NCI-H2107 treated with DMSO at 0.1 percent for 48 hours (cell line): ENCODE results near the gene DBH.
"Not testable (repeated sequence)": the region's sequence is repeated elsewhere in the genome, so short reads cannot be mapped to it uniquely, and the experiment has no call there.

ENCODE experiments used
- DNase-seq: peaks from one replicate; lab custom pipeline; 2025; ENCODE audit not compliant: unreplicated experiment; lab: John Stamatoyannopoulos, UW

Gene DBH

DNA sequence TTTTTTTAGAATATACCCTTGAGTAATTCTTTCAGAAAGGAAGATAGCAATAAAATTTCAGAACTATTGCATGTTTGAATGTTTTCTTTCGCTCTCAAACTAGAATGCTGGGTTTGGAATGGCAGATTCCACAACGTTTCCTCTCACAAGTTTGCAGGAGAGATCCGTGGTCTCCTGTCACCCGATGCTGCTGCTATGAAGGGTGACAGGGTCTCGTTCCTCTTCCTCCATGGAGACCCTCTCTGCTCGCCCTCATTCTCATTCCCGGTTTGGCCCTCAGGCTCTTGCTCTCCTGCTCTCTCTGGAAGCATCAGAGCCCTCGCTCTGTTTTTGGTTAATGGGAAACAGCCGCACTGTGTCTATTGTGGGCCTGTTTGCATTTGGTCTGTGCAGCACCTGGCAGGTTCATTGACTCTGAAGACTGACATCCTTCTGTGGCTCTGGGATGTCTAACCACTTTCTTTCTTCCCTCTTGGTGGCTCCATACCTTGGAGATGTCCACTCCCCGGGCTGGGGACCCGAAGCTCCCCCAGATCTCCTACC lies 14.4 kb upstream of the DBH start:
- no peak for DNase-seq

DNA sequence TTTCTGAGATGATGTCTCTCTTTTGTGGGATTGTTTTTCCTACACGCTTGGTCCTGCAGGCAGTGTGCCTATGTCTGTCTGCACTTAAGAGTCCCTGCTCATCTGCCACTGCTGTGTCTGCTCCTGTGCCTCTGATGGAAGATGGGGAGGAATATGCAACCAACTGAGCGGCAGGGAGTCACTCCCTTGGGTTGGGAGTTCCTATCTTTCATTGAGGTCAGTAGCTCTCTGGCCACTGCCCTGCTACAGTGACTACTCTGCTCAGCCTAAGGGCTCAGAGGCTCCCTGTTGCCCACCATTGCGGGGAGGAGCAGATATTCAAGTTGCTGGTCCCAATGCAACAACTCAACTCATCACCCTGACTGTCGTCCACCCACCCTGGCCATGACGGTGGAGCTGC lies 13.6 kb upstream of the DBH start:
- DNase-seq, result no peak

DNA sequence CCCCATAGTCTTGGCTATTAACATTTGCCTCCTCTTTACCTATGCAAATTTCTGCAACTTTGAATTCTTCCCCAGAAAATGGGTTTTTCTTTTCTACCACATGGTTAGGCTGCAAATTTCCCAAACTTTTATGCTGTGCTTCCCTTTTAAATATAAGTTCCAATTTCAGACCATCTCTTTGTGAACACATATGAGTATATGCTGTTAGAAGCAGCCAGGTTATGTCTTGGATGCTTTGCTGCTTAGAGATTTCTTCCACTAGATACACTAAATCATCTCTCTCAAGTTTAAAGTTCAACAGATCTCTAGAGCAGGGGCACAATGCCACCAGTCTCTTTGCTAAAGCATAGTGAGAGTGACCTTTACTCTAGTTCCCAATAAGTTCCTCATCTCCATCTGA lies 10.2 kb upstream of the DBH start:
- not testable (repeated sequence) for DNase-seq

DNA sequence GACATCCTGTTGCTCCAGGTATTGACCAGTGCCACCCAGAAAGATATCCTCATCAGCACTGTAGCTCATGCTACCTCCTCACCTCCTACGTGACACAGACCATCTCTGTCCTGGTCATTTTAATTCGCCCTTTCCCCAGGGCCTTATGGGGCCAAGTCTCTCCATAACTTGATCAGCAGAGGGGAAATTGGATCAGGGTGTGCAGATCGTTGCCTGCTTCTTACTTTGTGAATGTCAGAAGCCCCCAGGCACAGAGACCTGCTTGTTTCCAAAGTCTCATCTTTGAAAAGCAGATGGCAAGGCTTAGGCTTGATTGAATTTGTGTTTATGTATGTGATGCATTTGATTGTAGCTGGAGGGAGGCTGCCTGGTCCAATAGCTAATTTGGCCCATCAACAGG lies 8.8 kb upstream of the DBH start:
- no peak for DNase-seq

DNA sequence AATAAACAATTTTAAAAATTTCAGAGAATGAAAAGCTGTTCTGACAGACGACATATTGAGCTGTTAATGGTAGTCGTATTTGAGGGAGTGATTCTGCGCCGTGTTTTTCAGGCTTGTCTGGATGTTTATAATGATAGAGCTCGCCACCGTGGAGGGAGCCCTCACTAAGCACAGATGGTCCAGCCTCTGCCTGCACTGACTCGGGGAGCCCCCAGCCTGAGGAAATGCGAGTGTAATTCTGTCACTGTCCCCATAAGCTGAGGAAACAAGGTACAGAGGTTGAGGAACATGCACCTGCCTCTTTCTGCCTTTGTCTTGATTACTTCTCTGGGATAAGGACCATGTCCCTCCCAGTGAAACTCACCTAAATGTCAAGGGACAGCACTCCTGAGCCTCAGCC lies 7.4 kb upstream of the DBH start:
- DNase-seq, result no peak

DNA sequence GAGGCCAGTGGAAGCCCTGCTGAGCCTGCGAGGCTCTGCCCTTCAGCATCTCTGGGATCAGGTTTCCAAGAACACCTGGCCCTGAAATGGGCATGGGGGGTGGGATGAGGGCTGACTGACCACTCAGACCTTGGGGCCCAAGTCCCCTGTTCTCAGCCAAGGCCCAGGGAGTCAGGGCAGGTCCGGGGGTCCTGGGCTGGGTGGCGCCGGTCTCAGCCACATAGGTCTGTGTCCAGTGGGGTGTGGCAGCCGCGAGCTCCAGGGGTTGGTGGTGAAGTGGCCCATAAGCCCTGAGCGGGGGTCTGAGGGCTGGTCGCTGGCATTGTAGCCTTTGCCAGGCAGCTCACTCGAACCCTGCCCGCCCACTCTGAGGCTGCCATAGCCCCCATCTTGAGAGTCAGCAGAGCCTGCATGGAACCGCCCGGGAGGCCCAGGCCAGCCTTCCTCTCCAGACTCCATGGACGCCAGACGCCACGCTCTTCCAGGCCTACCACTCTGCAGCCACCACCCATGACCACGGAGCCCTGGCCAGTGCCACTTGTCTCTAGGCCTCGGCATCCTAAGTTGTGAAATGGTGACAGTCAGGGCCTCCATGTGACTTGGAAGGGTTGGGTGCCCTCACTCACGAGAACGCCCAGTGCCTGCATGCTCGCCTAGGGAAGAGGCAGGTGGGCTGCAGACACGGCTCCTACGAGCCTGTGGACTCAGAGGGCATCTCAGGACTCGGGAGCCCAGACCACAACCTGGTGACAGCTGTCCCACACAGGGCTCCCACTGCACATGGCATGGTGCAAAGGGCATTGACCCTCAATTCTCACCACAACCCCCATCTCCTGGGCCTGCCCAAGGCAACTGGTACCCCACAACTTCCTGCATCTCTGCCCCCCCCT lies 6.7 kb upstream of the DBH start:
- no peak for DNase-seq

DNA sequence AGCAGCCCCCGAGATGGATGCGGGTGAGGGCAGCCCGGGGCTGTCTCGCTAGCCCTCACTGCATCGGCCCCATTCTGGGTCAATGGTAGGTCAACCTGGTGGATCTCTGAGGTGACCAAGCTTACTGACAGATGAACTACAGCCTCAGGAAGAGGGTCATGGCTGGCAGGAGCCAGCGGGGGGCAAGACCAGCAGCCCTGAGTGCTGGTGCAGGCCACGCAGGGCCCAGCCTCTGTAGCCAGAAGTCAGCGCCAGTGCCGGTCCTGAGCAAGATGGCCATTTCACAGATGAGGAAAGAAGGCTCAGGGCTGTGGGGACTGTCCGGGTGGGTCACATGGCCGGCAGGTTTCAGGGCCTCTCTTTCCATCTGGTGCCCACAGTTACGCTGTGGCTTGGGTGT lies 5.1 kb upstream of the DBH start:
- no peak for DNase-seq

DNA sequence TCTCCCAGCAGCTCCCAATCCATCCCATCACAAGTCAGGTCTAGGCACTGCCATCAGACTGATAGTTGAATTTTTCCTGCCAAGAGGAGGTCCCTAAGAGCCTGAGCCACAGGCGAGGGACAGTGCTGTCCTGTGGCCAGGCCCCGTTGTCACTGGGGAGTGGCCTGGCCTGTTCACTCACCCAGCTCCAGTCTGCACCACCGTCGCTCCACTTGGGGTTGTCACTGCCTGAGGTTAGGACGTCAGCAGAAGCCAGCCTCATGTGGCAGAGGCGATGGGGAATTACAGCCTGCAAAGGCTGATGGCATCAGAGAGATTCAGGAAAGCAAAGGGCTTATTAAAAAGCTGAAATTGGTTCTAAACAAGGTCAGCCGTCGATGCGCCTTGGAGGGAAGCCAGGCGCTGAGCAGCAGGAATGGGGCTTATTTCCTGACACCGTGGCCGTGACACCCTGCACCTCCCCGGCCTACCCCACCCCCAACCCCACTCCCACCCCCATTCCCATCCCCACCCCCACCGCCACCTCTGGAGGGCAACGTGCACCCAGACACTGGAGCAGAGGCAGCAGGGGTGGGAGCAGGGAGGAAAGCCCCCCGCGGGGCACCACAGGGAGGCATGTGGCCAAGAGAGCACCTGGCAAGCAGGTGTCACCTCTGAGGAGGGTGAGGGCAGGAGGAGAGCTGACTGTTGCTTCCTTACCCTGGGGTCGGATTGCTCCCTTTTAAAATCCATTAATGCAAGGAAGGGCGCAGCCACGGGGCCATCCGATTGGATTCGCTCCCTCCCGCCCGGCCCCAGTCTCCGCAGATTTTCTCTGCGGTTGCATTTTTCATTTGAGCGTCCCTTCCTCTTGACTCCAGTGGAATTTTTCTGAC lies 3.1 kb upstream of the DBH start:
- peak; percentile 90 for DNase-seq

DNA sequence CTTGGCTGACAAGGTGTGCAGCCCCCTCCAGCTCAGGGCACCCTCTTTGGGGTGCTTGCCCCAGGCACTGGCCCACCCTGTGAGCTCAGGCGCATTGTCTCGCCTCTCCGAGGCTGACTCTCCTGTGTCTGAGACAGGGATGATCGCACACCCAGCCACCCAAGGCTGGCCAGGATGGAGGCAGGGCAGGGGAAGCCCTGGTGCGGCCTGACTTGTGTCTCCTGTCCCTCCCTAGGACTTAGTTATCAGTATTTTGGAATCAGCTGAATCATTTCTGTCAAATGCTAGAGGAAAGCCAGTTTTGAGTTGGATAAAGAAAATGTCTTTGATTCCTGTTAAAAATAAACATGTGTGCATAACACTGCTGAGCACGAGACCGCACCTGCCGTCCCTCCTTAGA lies 2.5 kb upstream of the DBH start:
- no peak for DNase-seq

DNA sequence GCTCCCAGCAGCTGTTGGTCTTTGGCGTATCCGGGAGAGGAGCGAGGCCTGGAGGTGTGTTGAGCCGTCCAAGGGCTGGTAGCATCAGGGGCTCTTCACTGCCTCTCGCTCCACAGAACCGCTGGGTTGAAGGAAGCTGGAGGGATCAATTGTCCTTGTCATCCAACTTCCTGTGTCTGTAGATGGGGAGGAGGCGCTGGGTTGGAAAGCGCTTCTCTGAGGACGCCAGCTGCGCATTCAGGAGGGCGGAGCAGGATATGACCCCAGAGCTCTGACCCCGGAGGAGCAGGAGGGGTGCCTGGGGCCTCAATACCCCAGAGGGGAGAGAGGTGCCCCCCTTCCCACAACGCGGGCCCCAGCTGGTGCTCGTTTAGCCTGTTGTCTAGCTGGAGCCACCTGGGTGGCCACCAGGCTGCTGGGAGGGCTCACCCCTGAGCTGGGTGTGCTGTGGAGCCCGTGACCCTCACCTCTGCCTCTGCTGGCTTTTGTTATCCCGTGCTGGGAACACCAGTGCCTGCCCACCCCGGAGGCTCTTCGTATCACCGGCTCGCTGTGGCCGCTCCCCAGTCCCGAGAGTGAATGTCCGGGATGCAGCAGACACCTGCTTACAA lies 2.0 kb upstream of the DBH start:
- DNase-seq, result peak; percentile 85

DNA sequence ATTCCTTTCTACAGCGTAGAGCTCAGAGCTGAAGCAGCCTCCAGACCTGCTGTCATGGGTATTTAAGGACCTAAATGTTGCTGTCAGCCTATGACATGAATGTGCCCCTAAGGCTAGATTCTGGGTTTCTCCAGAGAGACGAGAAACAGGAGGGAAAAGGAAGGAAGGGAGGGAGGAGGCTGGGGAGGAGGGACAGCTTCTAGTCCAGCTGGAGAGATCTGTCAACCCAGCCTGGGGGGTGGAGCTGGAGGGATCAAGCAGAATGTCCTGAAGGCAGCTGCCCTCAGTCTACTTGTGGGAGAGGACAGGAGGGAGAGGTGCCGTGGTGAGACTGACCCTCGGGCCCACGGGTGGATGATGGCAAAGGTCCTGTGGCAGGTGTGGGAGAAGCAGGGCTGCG lies 1.1 kb upstream of the DBH start:
- no peak for DNase-seq

DNA sequence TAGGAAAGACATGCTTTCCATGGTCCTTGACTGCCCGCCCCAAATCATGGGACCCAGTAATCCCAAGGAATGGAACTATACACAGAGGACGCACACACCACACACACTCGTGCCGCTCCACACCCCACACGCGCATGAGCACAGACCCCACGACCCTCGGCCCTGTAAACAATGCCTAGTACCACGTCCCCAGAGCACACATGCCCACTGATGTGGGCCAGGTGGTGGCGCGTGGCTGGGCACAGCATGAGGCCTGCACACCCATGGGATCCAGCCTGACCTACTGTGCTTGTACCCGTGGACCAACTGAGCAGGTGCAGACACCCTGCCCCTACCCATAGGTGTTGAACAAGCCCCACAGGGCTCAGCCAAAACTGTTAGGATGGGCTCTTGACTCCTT lies 739 bp downstream of the DBH start:
- no peak for DNase-seq

DNA sequence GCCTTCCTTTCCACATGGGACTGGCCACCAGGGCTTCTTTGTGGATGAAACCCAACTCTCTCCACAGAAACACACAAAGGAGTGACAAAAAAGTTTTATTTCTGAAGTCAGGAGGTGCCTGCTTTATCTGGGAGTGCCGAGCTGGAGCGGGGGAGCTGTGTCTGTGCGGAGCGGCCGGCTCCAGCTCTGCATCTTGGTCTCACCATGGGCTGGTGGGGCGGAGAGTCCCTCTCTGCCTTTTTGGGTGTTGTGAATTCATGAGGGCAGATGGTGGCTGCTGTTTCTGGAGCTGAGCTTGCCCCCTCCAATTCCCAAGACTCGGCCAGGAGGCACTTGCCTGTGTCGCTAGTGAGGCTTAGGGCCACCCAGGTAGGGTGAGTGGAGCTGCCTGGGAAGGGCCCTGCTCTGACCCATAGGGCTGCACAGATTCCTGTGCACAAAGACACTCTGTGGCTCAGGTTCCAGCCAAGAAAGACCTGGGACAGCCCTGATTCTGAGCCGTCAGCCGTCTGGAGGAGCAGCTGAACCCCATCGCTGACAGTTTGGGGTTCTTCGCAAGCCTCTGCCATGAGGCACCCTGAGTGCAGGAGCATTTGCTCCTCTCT lies 1.4 kb downstream of the DBH start:
- DNase-seq, result no peak

DNA sequence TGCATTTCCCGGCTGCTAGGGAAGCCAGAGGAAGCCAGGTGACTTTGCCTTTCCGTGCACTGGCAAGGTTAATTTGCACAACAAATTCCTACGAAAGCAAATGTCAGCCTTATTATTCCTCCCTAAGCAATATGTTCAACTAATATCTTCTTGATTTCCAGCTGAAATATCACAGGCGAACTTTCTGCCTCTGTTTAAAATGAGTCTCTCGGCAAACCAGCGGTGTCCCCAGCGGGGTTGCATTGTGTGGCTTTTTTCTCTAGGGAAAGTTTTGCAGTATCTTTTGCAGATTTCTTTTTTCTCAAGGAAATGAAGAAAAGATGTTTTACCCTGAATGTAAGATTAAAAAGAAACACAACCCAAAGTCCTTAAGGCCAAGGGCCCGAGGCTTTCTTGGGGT lies 1.9 kb downstream of the DBH start:
- DNase-seq, result no peak

DNA sequence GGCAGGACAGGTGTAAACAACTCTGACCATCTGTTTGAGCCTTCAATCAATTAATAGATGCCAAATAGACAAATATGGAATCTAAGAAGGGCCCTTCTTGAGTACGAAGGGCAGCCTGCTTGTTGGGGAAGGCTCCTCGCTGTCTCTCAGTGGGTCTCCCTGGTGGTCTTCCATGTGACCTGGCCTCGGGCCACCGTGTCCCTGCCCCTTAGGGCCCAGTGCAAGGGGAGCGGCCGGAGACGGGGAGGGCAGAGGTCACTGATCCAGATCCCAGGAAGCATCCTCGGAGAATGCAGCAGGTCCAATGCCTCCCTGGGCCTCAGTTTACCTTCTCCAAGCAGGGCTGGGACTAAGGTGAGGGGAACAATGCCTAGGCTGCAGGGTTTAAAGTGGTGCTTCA lies 2.5 kb downstream of the DBH start:
- DNase-seq, result no peak

DNA sequence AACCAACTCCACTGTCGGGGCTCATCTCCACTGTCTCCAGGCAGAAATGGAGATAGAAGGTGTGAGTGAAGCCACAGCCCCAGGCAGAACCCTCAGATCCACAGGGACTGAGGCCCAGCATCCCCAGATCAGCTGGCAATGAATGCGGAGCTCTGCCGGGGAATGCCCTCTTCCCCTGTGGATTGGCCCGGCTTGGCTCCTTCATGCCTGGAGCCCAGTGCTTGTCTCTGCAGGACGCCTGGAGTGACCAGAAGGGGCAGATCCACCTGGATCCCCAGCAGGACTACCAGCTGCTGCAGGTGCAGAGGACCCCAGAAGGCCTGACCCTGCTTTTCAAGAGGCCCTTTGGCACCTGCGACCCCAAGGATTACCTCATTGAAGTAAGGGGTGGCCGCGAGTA lies 3.5 kb downstream of the DBH start:
- DNase-seq, result no peak

DNA sequence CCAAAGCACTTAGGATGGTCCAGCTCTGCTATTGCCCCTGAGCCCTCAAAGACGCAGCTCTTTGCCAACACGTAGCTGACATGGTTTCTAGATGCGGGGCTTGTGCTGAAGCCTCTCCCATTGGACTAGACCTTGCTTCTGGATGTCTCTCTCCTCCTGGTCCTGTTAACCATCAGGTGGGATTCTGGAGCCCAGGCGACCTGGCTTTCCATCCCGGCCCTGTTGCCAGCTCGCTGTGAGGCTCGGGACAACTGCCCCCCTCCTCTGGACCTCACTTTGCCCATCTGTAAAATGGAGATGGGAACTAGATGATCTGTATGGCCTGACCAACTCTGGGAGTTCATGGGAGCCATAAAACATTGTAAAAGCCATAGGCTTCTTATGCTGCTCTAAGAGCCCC lies 4.0 kb downstream of the DBH start:
- DNase-seq, result no peak

DNA sequence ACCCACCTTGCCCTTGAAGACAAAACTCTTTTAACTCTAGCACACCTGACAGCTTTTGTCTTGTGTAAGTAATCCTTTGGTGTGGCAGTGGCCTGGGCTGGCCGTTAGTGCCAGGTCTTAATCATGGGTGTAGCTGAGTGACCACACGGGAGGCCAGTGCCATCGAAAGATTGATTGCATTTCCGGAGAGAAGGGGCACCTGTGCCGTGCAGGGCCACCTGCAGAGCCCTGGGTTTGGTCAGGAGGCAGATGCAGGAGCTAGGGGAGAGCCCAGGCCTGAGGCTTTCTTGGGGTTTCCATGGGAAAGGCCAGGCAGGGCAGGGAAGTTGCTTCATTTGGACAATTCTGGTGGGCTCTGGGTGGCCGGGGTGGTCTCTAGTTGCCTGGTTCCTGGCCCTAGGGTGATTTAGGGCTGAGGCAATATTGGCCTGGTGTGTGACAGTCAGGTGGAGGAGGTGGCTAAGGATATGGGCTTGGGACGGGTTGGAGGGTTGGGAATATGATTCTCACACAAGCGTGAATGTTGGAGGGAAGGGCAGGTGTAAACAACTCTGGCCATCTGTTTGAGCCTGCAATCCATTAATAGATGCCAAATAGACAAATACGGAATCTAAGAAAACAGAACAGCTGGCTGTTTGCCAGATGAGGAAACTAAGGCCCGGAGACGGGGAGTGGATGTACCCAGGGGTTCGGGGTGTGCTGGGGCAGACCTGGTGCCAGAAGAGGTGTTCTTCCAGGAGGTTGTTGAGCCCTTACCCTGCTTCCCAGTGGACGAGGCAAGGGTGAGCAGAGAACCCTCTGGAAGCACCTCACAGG lies 4.6 kb downstream of the DBH start:
- no peak for DNase-seq

DNA sequence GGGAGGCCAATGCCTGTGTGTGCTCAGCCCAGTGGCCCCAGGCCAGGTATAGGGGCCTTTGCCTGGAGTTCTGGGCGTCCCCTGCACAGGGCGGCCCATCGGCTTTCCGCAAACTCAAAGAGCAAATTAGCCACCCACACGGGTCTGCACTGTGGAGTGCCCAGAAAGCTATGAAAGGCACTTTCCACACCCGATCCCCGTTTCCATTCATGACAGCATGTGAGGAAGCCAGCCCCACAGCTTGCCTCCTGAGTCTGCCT lies 5.2 kb downstream of the DBH start:
- no peak for DNase-seq

DNA sequence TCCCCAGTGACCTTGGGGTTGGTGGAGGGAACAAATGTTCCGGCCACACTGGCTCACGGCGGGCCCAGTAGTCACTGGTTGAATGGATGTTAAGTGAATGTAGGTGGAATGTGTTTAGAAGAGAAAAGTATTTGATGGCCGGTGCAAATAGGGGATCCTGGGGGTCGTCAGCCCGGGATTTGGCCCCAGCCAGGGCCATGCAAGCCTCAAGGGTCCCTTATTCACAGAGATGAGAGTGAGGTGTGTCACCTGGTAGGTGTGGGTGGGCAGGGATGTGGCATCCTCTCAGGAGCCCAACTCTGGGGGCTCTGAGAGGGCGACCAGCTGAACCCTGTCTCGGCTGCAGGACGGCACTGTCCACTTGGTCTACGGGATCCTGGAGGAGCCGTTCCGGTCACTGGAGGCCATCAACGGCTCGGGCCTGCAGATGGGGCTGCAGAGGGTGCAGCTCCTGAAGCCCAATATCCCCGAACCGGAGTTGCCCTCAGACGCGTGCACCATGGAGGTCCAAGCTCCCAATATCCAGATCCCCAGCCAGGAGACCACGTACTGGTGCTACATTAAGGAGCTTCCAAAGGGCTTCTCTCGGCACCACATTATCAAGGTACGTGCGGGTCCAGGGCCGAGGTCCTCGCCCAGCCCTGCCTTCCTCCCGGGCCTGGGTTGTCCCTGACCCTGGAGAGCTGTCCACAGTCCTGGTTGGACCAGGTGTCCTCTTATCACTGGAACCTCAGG lies 5.9 kb downstream of the DBH start:
- DNase-seq, result no peak
